Measurements from ENCODE around the gene EFNA1.

The EFNA1 gene

DNA sequence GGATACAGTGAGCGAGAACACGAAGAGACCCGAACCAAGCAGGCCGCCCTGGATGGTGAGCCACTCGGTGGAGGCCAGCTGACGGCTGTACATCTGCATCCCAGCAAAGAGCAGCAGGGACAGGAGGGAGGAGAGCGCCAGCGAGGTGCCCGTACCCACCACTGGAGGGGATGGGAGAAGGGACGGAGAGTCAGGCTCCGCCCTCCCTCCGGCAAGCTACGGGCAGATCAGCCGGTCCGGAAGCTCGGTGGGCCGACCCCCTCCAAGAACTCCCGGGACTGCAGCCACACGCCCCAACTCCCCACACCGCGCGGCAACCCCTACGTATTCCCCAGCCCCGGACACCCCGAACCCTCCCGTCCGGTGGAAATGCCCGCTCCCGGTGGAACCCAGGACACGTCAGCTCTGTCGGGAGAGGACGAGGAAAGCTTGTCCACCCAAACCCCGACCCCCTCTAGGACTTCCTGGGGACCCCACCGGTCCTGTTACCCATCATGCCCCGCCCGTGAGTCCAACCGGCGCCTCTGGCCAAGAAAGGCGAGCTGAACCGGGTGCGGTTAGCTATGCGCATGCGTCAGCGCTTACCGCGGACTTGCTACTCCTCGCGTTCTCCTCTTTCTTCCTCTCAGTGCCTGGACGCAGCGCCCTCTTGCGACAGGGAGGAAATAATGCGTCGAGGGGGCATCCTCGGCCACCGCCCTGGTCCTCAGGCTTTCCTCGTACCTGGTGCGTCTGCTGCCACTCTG lies 45.2 kb downstream of the EFNA1 start, which contains the start of gene KRTCAP2:
KRTCAP2 (minus strand) TSS at position 573 of the 746 bp plus-strand sequence; CDS start at position 493, 80 bp downstream.
- peak; percentile 42 to 96 (median 89) for DNase-seq

DNA sequence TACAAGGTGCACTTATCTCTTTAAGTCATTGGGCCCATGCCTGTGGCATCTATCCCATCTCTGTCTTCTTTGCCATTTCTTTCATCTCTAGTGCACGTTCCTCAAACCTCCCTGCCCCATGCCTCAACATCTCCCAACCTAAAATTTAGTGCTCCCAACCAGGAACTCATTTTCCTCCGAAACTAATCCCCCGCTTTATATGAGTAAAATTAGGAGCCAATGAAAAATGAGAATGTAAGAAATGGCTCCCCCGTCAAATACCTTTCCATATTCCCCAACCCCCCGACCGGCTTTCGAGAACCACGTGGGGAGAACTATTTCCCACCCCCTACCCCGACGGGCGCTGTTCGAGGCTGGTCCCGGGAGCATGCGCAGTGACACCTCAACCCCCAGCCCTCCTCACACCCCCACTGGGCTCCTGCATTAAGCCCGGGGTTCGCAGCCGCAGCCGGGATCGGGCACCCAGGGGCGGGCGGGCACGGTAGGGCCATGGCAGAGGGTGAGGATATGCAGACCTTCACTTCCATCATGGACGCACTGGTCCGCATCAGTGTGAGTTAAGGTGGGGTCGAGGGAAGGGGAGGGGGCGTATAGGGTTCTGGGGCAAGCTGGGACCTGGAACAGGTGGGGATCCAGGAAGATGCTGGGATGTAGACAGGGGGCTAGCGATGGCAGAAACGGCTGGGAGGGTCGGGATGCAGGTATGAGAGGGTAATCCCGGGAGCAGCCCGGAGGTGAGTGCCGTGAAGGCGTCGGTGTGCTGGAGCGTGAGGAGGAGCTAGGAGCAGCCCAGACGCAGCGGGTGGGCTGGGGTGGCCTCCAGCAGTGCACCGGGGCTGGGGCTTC lies 46.0 kb downstream of the EFNA1 start, which contains the start of gene TRIM46:
TRIM46 (plus strand) TSS at position 372 of the 846 bp plus-strand sequence; CDS start at position 490, 118 bp downstream.
- DNase-seq, result peak in 40 of 56 donors; percentile 25 to 80 (median 59)

GRCh38 chr1:155174324-155175280 lies 46.9 kb downstream of the EFNA1 start:
- peak in 27 of 56 donors; percentile 30 to 85 (median 45) for DNase-seq

- DNase-seq, result peak in 6 of 56 donors; percentile 17 to 35 (median 26)
Measured at GRCh38 chr1:155175281-155175926, 47.7 kb downstream of the EFNA1 start.

DNA sequence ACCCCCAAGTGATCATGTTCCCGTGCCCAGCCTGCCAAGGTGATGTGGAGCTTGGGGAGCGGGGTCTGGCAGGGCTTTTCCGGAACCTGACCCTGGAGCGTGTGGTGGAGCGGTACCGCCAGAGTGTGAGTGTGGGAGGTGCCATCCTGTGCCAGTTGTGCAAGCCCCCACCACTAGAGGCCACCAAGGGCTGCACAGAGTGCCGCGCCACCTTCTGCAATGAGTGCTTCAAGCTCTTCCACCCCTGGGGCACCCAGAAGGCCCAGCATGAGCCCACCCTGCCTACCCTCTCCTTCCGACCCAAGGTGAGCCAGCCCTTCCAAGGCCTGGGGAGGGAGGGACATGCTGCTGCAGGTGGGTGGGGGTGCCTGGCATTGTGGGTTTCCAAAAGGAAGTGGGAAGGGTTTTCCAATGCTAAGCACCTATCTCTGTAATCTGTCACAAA lies 48.3 kb downstream of the EFNA1 start:
- DNase-seq, result peak in 3 of 56 donors; percentile 19 to 35 (median 25)

DNA sequence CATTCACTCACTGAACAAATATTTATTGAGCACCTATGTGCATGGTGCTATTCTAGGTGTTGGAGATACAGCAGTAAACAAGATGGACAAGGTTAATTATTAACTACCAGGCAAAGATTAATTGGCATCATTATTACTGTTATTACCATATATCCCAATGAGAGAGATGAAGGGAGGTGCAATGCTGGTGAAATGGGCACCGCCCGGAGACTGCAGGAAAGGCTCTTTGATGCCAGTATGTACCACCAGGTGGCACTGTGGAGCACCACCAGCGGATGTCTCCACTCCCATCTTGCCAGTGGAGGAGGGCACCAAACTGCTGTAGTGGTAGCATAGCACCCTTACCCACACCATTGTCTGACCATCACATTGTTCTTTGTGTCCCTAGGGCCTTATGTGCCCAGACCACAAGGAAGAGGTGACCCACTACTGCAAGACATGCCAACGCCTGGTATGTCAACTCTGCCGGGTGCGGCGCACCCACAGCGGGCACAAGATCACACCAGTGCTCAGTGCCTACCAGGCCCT lies 48.9 kb downstream of the EFNA1 start:
- peak in 53 of 56 donors; percentile 22 to 92 (median 66) for DNase-seq

DNA sequence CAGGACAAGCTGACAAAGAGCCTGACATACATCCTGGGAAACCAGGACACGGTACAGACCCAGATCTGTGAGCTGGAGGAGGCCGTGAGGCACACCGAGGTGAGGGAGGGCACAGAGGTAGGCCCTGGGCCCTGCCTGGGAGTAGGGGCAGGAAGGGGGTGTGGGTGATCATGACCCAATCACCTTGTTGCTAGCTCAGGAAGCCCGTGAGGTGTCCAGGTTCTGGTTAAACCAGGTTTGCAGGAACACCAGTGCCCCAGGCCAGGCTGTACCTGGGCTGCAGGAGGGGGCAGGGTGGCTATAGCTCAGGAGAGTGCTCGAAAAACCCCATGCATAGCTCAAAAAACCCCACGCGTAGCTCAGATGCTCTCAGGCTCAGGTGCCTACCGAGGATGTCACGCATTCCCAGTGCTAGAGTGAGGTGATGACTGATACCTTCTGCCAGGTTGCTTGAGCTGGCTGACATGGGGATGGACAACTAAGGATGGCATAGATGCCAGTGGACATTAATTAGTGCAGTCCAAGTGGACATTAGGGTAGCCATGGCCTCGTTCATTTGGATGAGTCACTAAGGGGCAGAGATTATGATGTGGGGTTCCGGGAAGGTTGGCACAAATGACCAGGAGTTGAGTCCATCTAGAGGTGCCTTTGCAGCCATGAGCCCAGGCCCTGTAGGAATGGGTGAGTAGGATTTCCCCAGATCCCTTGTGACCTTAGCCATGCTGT lies 49.7 kb downstream of the EFNA1 start:
- no peak for DNase-seq

GRCh38 chr1:155177918-155178281 lies 50.2 kb downstream of the EFNA1 start:
- no peak for DNase-seq

GRCh38 chr1:155178441-155179111 lies 50.9 kb downstream of the EFNA1 start:
- no peak for DNase-seq

DNA sequence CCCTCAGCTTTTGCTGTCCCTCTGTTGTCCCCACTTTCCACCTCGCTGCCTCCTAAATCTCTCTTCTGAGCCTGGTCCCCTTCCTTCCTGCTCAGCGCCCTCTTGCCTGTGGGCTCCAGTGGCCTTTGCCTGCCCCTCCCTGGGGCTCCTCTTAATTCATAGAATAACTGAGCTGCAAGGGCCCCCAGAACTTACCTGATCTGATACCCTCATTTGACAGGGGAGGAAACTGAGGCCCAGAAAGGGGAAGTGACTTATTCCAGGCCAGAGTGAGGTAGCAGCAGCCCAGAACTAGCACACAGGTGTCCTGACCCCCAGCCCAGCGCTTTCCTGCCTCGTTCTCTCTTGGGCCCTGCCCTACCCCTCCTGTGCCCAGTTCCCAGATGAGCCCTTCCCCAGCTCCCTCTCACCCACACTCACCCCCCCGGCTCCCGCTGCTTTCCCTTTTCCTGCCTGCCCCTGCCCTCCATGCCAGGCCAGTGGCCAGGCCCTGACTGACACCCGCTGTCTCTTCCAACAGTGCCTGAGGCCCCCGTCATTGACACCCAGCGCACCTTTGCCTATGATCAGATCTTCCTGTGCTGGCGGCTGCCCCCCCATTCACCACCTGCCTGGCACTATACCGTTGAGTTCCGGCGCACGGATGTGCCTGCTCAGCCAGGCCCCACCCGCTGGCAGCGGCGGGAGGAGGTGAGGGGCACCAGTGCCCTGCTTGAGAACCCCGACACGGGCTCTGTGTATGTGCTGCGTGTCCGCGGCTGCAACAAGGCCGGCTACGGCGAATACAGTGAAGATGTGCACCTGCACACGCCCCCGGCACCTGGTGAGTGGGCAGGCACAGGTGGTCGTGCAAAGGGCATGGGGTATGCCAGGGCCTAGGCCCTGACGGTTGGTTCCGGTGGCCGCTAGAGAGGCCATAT lies 51.7 kb downstream of the EFNA1 start:
- no peak for DNase-seq

DNA sequence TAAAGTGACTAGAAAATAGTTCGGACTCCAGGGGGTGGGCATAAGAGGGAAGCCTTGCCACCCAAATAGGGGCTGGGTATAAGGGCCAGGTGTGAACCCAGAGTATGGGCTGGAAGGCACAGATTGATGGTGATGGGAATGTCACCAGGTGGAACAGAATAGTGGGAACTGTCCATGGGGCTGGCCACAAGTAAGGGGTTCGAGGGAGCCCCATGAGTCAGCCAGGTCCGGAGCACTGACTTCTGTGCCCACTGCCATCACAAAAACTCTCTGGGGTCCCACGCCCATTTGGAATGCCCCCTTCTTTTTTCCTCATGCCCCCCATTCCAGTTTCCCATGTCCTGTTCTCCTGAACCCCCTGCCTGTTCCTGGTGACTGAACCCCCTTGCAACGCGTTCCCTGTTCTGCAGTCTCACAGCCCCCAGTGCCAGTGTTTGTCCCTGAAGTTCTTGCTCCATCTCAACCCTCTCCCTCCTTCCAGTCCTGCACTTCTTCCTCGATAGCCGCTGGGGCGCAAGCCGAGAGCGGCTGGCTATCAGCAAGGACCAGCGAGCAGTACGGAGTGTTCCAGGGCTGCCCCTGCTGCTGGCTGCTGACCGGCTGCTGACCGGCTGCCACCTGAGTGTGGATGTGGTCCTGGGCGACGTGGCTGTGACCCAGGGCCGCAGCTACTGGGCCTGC lies 53.8 kb downstream of the EFNA1 start:
- DNase-seq, result no peak

DNA sequence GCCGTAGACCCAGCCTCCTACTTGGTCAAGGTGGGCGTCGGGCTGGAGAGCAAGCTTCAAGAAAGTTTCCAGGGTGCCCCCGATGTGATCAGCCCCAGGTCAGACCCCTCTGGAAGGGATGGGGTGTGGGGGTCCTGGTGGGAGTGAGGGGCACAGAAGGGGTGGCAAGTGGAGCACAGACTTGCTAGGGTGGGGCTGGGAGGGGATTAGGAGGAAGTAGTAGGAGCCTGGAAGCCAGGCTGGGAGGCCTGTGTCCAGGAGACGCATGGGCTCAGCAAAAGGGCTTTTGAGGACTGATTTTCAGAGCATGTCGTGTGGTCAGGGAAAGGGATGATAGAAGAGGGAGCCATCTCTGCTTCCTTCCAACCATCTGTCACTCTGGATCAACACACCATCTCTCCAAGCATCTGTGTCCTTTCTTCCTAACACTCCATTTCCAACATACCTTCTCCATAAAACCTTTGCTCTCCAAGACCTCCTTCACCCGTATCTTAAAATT lies 54.4 kb downstream of the EFNA1 start:
- no peak for DNase-seq

GRCh38 chr1:155183775-155184221 lies 56.1 kb downstream of the EFNA1 start:
- DNase-seq, result no peak

- no peak for DNase-seq
Measured at GRCh38 chr1:155184351-155184811, 56.7 kb downstream of the EFNA1 start.
